HFFc6 (cell line): ENCODE data around the gene WLS. TPM values are rescaled to one million over a fixed set of nuclear protein-coding genes. Genes with fewer than 3 reads are reported as not detected.
"Not testable (repeated sequence)": the region's sequence is repeated elsewhere in the genome, so short reads cannot be mapped to it uniquely, and the experiment has no call there.

ENCODE experiments used
- DNase-seq: peaks from one replicate; pipeline ENCODE4 v3.0.0-alpha.2; 2018
- H3K27ac Mint-ChIP-seq: 2 replicates; pipeline ENCODE4 v1.8.0; 2020; ENCODE audit warnings: mild to moderate bottlenecking, mixed read lengths
- H3K27me3 Mint-ChIP-seq: 2 replicates; pipeline ENCODE4 v1.8.0; 2021; ENCODE audit warnings: mild to moderate bottlenecking, moderate library complexity, mixed read lengths; ENCODE audit not compliant: insufficient read depth
- H3K36me3 Mint-ChIP-seq: 2 replicates; pipeline ENCODE4 v1.8.0; 2021; ENCODE audit warnings: low read depth, mixed read lengths
- H3K4me1 Mint-ChIP-seq: 2 replicates; pipeline ENCODE4 v1.8.0; 2020; ENCODE audit warnings: low read depth, mixed read lengths
- H3K4me3 Mint-ChIP-seq: 2 replicates; pipeline ENCODE4 v1.8.0; 2020; ENCODE audit warnings: mild to moderate bottlenecking, moderate library complexity, mixed read lengths
- H3K9me3 Mint-ChIP-seq: 2 replicates; pipeline ENCODE4 v1.8.0; 2020; ENCODE audit warnings: mild to moderate bottlenecking, mixed read lengths
- total RNA-seq, 6 experiments: library from RNA; stranded (reverse); fragmentation: NEBNext Ultra II Directional; extraction: Animal tissue kit (Norgen Biotek cat#: 25700); gene quantifications; 2 replicates in 1 of 6; 3 replicates in 5 of 6; pipeline ENCODE4 v1.2.3, GENCODE V29; 2021
- TF ChIP-seq, protein P1 (sequence below): fragments of 200-600 bp; sonication (generic); IDR thresholded peaks from 2 replicates; pipeline ENCODE4 v1.5.0; 2021; ENCODE audit warnings: antibody characterized with exemption, mild to moderate bottlenecking

The WLS gene
- total RNA-seq, 6 experiments from 2014 or later, result 39.4 to 52.0 (median 42.3) TPM

DNA sequence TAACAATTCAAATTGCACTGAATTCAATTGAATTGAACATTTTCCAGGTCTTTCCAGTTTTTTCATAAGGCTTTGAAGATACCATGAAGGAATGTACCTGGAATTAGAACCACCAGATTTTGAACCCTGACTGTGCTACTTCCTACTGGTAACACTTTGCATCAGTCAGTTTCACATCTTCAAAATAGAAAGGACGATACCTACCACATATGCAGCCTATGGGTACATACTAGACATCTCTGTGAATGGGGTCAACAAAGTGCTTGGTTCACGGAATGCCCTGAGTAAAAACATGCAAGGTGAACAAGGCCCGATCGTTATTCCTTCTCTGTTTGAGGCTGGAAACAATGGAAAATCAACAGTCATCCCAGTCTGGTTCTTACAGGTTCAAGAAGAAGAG, 41.2 kb upstream of the WLS start:
- Mint-ChIP-seq H3K9me3 (no peaks in the 10 kb centered on the region), H3K36me3 (no peaks in the 10 kb centered on the region), H3K27ac (no peak overlapping the region), H3K4me3 (no peak overlapping the region), H3K27me3 (peaks cover 15% of the 10 kb centered on the region), H3K4me1 (peaks cover 19% of the 10 kb centered on the region)
- DNase-seq, result no peak
- TF ChIP-seq, protein P1, sequence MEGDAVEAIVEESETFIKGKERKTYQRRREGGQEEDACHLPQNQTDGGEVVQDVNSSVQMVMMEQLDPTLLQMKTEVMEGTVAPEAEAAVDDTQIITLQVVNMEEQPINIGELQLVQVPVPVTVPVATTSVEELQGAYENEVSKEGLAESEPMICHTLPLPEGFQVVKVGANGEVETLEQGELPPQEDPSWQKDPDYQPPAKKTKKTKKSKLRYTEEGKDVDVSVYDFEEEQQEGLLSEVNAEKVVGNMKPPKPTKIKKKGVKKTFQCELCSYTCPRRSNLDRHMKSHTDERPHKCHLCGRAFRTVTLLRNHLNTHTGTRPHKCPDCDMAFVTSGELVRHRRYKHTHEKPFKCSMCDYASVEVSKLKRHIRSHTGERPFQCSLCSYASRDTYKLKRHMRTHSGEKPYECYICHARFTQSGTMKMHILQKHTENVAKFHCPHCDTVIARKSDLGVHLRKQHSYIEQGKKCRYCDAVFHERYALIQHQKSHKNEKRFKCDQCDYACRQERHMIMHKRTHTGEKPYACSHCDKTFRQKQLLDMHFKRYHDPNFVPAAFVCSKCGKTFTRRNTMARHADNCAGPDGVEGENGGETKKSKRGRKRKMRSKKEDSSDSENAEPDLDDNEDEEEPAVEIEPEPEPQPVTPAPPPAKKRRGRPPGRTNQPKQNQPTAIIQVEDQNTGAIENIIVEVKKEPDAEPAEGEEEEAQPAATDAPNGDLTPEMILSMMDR, result no peak

DNA sequence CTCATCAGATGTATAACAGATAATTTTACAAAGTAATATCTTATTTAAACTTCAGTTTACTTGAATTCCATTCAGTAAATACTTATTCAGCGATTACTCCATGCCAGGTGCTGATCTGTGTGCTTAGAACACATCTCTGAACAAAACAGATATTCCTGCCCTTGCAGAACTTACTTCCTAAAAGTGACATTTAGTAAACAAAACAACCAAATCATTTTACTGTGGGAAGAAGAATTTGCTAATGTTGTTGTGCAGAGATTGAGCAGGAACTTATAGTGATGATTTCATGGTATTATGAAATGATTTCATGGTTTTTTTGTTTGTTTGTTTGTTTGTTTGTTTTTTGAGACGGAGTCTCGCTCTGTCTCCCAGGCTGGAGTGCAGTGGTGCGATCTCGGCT, 39.3 kb upstream of the WLS start:
- Mint-ChIP-seq H3K36me3 (no peaks in the 10 kb centered on the region), H3K4me1 (peaks cover 19% of the 10 kb centered on the region), H3K4me3 (no peak overlapping the region), H3K27ac (no peak overlapping the region), H3K9me3 (no peaks in the 10 kb centered on the region), H3K27me3 (peaks cover 17% of the 10 kb centered on the region)
- TF ChIP-seq, protein P1, result no peak
- DNase-seq, result no peak

DNA sequence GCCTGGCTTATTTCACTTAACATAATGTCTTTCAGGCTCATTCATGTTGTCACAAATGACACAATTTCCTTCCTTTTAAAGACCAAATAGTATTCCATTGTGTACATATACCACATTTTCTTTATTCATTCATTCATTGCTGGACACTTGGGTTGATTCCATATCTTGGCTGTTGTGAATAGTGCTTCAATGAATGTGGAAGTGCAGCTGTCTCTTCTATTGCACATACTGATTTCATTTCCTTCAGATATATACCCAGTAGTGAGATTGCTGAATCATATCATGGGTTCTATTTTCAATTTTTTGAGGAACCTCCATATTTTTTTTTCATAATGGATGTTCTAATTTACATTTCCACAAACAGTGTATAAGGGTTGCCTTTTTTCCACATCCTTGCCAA, 38.6 kb upstream of the WLS start:
- TF ChIP-seq, protein P1, result no peak
- peaks cover 19% of the 10 kb centered on the region for H3K4me1 Mint-ChIP-seq
- no peaks in the 10 kb centered on the region for H3K9me3 Mint-ChIP-seq
- H3K27ac Mint-ChIP-seq, result no peak overlapping the region
- peaks cover 12% of the 10 kb centered on the region for H3K27me3 Mint-ChIP-seq
- DNase-seq, result no peak
- H3K4me3 Mint-ChIP-seq, result no peak overlapping the region
- H3K36me3 Mint-ChIP-seq, result no peaks in the 10 kb centered on the region

DNA sequence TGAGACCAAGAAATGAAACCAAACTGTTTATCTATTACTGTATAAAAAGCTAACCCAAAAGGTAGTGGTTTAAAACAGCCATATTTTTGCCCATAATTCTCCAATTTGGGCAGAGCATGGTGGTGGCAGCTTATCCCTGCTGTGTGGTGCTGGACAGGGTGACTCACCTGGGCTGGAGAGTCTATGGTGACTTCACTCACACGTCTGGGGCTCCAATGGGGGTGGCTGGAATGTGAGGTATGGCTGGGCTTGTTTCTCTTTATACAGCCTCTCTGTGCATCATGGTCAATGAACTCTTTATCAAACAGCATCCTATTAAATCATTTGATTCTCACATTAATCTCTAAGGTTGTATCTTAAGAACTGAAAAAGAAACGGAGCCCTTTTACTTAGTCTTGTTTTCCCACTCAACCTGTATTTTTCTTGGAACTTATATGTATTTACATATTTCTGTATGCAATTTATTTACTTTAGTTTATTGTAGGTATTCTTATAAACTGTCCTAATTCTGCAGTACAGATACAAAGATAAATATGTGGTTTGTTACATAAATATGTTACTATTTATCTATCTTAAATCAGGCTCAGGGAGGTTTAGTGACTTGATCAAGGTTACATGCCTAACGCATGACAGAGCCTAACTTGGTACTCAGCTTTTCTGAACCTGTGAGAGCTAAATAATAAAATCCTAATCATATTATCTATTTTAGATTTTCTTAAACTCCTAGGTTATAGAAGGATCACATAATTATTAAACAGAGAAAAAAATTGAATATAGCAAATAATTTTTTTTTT, 37.5 kb upstream of the WLS start:
- peaks cover 9% of the 10 kb centered on the region for H3K27me3 Mint-ChIP-seq
- no peaks in the 10 kb centered on the region for H3K9me3 Mint-ChIP-seq
- DNase-seq, result peak; percentile 22
- H3K4me1 Mint-ChIP-seq, result peaks cover 19% of the 10 kb centered on the region
- TF ChIP-seq, protein P1, result no peak
- no peak overlapping the region for H3K4me3 Mint-ChIP-seq
- no peaks in the 10 kb centered on the region for H3K36me3 Mint-ChIP-seq
- no peak overlapping the region for H3K27ac Mint-ChIP-seq

DNA sequence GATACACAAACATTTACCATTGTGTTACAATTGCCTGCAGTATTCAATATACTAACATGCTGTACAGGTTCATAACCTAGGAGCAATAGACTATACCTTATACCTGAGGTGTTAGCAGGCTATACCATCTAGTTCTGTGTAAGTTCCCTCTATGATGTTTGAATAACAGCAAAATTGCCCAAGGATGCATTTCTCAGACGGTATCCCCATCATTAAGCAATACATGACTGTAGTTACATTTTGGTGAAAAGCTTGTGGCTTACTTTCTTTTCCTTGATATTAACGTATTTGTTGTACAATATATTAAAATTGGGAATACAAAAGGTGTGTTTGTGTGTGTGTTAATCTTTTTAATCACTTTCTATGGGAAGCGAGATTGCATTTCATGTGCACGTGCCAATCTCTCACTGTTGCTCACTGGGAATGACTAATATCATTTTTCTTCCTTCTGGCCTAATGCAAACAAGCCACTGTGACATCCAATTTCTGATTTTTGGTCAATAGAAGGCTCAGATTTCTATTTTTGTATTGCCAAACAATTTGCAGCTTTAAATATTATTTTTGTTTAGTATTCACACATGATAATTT, 36.7 kb upstream of the WLS start:
- H3K4me3 Mint-ChIP-seq, result no peak overlapping the region
- H3K9me3 Mint-ChIP-seq, result no peaks in the 10 kb centered on the region
- DNase-seq, result no peak
- H3K27ac Mint-ChIP-seq, result no peak overlapping the region
- H3K36me3 Mint-ChIP-seq, result no peaks in the 10 kb centered on the region
- H3K27me3 Mint-ChIP-seq, result peaks cover 14% of the 10 kb centered on the region
- TF ChIP-seq, protein P1, result no peak
- H3K4me1 Mint-ChIP-seq, result peaks cover 19% of the 10 kb centered on the region

DNA sequence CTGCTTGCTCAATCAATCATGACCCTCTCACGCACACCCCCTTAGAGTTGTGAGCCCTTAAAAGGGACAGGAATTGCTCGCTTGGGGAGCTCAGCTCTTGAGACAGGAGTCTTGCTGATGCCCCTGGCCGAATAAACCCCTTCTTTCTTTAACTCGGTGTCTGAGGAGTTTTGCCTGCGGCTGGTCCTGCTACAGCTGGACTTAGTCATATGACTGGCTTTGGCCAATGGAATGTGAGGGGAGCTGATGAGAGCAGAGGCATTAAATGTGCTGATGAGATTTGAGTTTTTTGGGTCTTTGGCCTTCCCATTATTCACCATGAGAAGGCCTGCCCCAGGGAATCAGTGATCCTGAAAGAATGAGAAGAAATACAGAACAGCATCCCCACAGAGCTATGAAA, 24.5 kb upstream of the WLS start:
- not testable (repeated sequence) for H3K27me3 Mint-ChIP-seq, H3K4me3 Mint-ChIP-seq, H3K9me3 Mint-ChIP-seq, H3K36me3 Mint-ChIP-seq, H3K4me1 Mint-ChIP-seq, DNase-seq, H3K27ac Mint-ChIP-seq
